Activated CD8-positive, alpha-beta memory T cell treated with anti-CD3 and anti-CD28 coated beads, Interleukin-2, amount 50 U/mL, for 24 hours (primary cell): ENCODE results near the gene GMIP.
"Not testable (repeated sequence)": the region's sequence is repeated elsewhere in the genome, so short reads cannot be mapped to it uniquely, and the experiment has no call there.

Experiments
- DNase-seq: peaks from one replicate; pipeline ENCODE4 v3.0.0-alpha.2; 2020; ENCODE audit errors: extremely low read depth

The GMIP gene, protein sequence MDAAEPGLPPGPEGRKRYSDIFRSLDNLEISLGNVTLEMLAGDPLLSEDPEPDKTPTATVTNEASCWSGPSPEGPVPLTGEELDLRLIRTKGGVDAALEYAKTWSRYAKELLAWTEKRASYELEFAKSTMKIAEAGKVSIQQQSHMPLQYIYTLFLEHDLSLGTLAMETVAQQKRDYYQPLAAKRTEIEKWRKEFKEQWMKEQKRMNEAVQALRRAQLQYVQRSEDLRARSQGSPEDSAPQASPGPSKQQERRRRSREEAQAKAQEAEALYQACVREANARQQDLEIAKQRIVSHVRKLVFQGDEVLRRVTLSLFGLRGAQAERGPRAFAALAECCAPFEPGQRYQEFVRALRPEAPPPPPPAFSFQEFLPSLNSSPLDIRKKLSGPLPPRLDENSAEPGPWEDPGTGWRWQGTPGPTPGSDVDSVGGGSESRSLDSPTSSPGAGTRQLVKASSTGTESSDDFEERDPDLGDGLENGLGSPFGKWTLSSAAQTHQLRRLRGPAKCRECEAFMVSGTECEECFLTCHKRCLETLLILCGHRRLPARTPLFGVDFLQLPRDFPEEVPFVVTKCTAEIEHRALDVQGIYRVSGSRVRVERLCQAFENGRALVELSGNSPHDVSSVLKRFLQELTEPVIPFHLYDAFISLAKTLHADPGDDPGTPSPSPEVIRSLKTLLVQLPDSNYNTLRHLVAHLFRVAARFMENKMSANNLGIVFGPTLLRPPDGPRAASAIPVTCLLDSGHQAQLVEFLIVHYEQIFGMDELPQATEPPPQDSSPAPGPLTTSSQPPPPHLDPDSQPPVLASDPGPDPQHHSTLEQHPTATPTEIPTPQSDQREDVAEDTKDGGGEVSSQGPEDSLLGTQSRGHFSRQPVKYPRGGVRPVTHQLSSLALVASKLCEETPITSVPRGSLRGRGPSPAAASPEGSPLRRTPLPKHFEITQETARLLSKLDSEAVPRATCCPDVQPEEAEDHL

GRCh38 chr19:19643158-19644053 lies at the start of gene GMIP:
Gene GMIP, minus strand, starts transcription at chr19:19643657. Its CDS starts 128 bp downstream, at chr19:19643529.
- peak; percentile 67 for DNase-seq

DNA sequence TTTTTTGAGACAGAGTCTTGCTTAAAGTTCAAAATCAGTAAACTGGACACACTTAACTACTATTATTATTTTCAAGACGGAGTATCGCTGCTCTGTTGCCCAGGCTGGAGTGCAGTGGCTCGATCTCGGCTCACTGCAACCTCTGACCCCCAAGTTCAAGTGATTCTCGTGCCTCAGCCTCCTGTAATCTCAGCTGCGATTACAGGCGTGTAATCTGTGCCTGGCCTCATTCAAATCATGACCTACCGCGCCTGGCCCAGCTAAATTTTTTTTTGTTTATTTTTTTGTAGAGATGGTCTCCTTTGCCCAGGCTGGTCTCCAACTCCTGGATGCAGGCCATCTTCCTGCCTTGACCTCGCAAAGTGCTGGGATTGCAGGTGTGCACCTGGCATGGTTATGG lies 48.2 kb upstream of the GMIP start:
- no peak for DNase-seq

- DNase-seq, result not testable (repeated sequence)
Measured at GRCh38 chr19:19689023-19689422, 45.6 kb upstream of the GMIP start.

- DNase-seq, result no peak
Measured at GRCh38 chr19:19687090-19687489, 43.6 kb upstream of the GMIP start.

DNA sequence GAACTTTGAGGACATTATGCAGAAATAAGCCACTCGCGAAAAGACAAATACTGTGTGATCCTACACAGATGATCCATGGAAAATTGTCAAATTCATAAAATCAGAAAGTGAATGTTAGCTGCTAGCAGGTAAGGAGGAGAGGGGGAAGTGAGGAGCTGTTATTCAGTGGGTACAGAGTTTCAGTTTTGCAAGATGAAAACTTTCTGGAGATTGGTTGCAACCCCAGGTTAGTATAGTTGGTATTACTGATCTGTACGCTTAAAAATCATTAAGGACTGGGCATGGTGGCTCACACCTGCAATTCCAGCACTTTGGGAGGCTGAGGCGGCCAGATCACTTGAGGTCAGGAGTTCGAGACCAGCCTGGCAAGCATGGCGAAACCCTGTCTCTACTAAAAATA lies 43.1 kb upstream of the GMIP start:
- no peak for DNase-seq

- not testable (repeated sequence) for DNase-seq
Measured at GRCh38 chr19:19686119-19686518, 42.7 kb upstream of the GMIP start.

DNA sequence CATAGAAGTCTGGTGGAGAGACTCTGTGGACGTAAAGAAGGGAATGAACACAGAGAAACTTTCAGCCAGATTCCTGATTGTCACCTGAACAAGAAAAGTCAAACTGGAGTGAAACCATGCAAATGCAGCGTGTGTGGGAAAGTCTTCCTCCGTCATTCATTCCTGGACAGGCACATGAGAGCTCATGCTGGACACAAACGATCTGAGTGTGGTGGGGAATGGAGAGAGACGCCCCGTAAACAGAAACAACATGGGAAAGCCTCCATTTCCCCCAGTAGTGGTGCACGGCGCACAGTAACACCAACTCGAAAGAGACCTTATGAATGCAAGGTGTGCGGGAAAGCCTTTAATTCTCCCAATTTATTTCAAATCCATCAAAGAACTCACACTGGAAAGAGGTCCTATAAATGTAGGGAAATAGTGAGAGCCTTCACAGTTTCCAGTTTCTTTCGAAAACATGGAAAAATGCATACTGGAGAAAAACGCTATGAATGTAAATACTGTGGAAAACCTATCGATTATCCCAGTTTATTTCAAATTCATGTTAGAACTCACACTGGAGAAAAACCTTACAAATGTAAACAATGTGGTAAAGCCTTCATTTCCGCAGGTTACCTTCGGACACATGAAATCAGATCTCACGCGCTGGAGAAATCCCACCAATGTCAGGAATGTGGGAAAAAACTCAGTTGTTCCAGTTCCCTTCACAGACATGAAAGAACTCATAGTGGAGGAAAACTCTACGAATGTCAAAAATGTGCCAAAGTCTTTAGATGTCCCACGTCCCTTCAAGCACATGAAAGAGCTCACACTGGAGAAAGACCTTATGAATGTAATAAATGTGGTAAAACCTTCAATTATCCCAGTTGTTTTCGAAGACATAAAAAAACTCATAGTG lies 36.0 kb upstream of the GMIP start:
- DNase-seq, result no peak

GRCh38 chr19:19677579-19677978 lies 34.1 kb upstream of the GMIP start:
- no peak for DNase-seq

GRCh38 chr19:19674315-19674714 lies 30.9 kb upstream of the GMIP start:
- no peak for DNase-seq

DNA sequence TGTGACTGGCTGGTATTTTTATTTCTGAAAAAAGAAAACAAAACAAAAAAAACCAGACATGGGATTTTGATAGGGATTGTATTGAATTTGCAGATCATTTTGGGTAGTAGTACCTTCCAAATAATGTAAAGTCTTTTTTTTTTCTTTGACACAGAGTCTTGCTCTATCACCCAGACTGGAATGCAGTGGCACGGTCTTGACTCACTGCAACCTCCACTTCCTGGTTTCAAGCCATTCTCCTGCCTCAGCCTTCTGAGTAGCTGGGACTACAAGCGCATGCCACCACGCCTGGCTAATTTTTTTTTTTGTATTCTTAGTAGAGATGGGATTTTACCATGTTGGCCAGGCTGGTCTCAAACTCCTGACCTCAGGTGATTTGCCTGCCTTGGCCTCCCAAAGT lies 29.4 kb upstream of the GMIP start:
- no peak for DNase-seq

DNA sequence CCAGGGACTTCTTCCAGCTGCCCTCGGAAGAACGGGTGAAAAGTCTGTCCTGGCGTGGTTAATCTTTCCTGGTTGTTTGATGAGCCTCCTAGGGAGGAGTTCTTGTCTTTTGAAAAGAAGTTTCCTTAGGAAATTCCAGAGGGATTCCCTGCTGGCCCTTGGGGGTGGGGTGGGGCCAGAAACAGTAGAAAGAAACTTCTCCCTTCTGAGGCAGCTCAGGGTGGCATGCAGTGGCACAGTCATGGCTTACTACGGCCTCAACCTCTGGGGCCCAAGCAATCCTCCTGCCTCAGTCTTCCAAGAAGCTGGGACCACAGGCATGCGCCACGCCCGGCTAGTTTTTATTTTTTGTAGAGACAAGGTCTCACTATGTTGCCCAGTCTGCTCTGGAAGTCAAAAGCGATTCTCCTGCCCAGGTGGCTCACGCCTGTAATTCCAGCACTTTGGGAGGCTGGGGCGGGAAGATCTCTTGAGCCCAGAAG lies 26.7 kb upstream of the GMIP start:
- DNase-seq, result no peak

- DNase-seq, result peak; percentile 88
Measured at GRCh38 chr19:19668230-19669012, 25.0 kb upstream of the GMIP start, which contains the start of gene ZNF101. Gene ZNF101, plus strand, starts transcription at chr19:19668839. Its CDS starts 125 bp downstream, at chr19:19668964.

- DNase-seq, result not testable (repeated sequence)
Measured at GRCh38 chr19:19665420-19665948, 22.0 kb upstream of the GMIP start.

- DNase-seq, result peak; percentile 89
Measured at GRCh38 chr19:19663256-19664120, 20.0 kb upstream of the GMIP start, which contains the start of gene ATP13A1. Gene ATP13A1, minus strand, starts transcription at chr19:19663676. Its CDS starts 10 bp downstream, at chr19:19663666.

DNA sequence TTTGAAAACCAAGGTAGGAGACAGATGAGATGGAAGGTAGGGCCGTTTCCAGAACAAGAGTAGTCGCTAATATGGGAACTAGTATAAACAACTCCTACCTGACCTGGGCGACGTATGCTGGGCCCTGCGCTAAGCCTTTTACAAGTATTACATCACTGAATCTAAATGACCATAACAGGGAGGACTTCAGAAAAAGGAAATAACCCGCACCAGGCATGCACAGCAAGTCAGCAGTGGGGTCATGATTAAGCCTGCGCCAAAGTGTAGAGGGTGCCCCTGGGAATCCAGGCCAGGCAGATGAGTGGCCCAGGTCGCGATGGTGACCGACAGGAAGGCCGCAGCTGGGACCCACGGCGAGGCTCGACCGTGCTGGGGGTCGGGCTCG lies 19.4 kb upstream of the GMIP start:
- DNase-seq, result no peak

DNA sequence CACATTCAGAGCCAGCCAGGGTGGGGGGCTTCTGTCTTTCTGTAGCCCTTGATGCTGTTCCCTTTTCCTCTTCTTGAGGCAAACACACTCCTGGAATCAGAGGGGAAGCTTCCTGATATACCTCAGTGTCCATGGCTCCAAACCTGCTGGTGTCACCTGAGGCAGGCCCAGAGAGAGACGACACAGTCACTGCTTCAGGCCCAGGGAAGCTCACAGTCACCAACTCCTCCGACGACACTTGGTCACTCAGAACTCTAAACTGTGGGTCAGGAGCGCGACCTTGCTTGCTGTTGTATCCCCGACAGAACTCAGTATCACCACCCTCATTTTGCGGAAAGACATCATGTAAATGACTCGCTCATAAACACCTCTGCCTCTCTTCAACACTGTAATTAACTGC lies 18.9 kb upstream of the GMIP start:
- DNase-seq, result no peak

DNA sequence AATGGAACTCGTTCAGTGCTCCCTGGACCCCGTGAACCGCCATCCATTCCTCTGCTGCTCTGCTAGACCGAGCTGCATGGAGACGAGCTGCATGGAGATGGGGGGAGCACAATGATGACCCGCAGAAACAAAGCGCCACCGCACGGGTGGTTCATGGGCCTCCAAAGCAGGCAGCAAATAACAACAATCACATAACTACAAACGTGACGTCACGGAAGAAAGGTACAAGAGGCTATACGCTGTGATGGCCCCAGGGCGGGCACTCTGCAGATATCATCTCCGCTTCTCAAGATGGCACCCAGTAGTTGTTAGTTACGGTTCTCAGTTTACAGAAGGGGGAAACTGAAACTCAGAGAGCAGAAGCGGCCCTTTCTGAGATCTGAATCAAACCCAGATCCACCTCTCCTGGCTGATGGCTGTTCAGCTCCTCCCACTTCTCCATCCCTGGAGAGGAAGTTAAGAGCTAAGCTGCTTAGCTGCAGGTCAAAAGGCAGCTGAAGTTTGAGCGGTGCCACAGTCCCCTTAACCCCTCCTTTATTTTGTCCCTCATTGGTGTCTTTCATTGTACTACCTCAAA lies 18.3 kb upstream of the GMIP start:
- DNase-seq, result no peak
